Epidermal melanocyte (primary cell): ENCODE measurements around the gene GRXCR2.
"Not testable (repeated sequence)": the region's sequence is repeated elsewhere in the genome, so short reads cannot be mapped to it uniquely, and the experiment has no call there.

Source experiments
- DNase-seq: peaks from one replicate; pipeline ENCODE4 v3.0.0; 2011; ENCODE audit warnings: low spot score; ENCODE audit not compliant: insufficient read length

Gene GRXCR2, protein sequence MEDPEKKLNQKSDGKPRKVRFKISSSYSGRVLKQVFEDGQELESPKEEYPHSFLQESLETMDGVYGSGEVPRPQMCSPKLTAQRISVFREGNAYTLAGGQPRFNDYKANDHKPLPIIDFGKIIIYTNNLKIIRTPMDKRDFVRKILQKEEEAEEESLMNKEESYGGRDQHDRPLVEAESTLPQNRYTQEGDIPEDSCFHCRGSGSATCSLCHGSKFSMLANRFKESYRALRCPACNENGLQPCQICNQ

DNA sequence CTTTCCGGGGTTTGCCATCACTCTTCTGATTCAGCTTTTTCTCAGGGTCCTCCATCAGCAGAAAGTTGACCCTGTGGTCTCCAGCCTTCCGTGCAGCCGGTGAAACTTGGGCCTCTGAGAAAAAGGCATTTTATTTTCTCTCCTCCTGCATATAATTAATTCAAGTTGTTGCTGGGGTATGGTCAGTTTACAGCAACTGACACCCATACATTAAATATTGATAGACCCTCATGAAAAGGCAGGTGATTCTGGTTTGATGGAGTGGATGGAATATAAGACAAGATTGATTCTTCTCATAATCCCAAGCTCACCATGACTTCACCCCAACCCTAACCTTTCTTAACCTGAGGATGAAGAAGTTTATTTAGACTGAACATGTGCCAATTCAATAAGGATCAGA lies at the start of gene GRXCR2:
TSS of gene GRXCR2 (minus strand) at position 101 of the 400 bp plus-strand sequence. CDS start at position 55, 46 bp downstream.
- DNase-seq = no peak

DNA sequence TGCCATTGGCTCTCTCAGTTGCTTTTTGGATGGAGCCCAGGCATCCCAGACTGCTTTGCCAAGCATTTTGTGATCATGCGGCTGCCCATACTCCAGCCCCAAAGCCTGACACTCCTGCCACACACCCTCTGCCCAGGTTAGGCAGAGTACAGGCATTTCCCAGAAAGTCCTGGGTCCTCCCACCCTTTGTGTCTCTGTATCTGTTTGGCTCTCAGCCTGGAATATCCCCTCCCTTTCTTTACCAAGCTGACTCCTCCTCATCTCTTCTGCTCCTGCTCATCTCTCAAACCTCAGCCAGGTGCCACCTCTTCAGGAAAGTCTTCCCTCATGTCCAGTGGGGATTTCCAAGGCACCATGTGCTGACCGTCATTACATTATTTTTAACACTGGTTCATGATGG lies 49.2 kb upstream of the GRXCR2 start:
- DNase-seq = no peak

DNA sequence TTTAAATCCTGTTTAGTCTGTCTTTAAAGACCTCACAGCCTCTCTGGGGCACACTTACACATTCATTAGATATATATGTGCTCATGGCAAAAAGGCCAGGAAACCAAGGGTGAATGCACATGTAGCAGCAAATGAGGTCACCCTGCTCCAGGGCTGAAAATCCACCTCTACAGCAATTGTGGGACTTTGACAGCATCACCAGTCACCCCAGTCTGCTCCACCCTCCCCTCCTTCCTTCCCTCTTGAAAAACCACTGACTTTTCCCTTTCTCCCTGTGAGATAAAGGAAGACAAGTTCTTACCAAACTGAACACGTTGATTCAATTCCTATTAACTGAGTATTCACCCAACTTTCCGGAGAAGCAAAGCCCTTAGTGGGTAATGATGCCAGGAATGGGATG lies 48.4 kb upstream of the GRXCR2 start:
- DNase-seq = no peak

- DNase-seq = no peak
Observed at GRCh38 chr5:145920542-145921210, 47.9 kb upstream of the GRXCR2 start.

DNA sequence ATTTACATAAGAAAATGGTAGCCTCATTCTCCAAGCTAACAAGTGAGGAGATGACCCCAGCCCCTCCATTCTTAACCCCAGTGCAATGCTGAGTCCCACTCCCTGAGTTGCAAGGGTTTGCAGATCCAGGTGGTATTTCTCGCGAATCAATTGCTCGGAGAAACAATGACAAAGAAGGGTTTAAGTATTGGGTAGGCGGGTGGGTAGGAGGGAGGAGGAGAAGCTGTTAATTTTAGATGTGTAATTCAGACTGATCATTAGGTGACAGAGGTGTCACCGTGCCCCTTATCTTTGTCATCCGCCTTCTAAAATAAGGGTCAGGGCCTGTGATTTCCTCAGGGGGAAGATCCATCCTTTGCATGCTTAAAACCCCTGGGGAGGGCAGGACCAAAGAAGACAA lies 46.6 kb upstream of the GRXCR2 start:
- DNase-seq = no peak

DNA sequence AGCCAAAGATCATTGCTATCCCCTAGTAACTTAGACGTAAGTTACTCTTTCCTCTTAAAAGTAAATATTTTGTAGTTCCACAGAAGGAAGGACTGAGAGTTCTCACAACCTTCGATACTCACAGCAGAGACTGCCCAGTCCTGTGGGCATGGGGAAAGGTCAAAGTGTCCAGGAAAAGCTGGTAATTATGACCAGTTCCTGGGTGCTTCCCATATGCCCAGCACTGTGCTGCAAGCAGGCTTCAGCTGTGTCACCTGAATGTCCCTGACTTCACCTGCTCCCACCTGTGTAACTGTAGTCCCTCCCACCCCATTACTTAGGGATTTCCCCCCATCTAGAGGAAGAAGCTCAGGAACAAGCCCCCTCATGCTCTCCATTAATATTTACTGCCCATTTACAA lies 45.6 kb upstream of the GRXCR2 start:
- no peak for DNase-seq

GRCh38 chr5:145917288-145917687 lies 44.5 kb upstream of the GRXCR2 start:
- DNase-seq = no peak

GRCh38 chr5:145915970-145916638 lies 43.3 kb upstream of the GRXCR2 start:
- DNase-seq = no peak

- DNase-seq = no peak
Observed at GRCh38 chr5:145913701-145914100, 40.9 kb upstream of the GRXCR2 start.

DNA sequence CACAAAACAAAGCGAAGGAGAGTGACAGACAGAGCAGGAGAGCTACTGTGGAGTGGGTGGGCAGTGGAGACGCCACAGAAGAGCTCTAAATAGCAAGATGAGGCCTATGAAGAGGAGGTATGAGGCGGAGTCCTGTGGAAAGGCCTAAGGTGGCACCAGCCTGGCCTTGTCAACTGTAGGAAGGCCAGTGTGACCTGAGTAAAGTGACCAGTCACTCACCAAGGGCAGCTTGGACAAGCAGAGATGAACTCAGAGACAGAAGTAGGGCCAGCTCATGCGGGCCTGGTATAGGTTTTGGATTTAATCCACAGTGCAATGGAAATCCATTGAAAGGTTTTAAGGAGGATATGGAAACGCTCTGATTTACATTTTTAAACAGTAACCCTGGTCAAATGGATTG lies 39.8 kb upstream of the GRXCR2 start:
- no peak for DNase-seq

DNA sequence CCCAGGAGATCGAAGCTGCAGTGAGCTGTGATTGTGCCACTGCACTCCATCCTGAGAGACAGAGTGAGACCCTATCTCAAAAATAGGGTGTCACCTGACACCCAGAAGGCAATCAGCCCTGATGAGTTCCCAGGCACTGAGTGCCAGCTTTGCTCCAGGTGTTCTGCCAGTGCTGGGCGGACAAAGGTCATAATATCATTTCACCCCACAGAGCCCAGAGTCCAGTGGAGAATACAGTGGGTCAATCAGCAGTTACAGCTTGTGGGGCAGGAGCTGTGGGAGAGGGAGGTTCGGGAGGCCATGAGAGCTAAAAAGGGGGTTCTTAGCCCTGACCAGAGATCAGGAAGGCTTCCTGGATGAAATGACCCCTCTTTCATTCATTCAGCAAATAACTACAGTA lies 39.2 kb upstream of the GRXCR2 start:
- no peak for DNase-seq

- DNase-seq = no peak
Observed at GRCh38 chr5:145911164-145911563, 38.4 kb upstream of the GRXCR2 start.

- no peak for DNase-seq
Observed at GRCh38 chr5:145908206-145908960, 35.6 kb upstream of the GRXCR2 start.

DNA sequence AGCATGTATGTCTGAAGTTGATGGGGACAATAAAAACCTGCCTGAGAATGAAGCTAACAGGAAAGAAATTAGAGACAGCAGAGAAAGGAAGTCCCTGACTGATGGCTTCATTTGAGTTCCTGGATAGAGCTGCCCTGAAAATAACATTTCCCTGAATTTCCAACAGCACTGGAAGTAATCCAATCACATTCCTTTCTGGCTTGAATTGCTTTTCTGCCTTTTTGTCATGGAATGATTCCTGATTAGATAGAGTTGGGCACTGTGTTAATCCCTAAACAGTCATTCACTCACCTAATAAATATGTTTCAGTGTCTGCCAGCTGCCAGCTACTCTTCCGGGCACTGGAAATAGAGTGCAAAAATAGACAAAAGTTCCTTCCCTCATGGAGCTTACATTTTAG lies 33.6 kb upstream of the GRXCR2 start:
- no peak for DNase-seq

- DNase-seq = no peak
Observed at GRCh38 chr5:145904743-145905142, 31.9 kb upstream of the GRXCR2 start.

GRCh38 chr5:145903867-145904266 lies 31.1 kb upstream of the GRXCR2 start:
- no peak for DNase-seq

- no peak for DNase-seq
Observed at GRCh38 chr5:145903113-145903512, 30.3 kb upstream of the GRXCR2 start.

DNA sequence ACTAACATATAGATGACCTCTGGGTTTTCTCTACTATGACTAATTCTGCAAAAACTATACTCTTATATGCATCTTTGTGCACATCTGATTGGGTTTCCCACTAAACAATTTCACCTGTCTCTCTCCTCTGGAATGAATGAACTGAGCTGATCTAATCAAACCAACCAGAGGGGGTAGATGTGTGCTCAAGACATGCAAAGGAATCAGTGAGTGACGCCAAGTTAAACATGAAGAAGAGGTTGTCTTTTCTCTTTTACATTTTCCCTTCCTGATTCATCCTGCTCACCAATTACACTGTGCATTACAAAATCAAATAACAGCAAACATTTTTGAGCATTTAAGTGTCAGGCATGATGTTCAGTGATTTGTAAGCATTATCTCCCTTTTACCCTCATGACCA lies 29.6 kb upstream of the GRXCR2 start:
- no peak for DNase-seq

GRCh38 chr5:145898171-145898570 lies 25.4 kb upstream of the GRXCR2 start:
- no peak for DNase-seq

DNA sequence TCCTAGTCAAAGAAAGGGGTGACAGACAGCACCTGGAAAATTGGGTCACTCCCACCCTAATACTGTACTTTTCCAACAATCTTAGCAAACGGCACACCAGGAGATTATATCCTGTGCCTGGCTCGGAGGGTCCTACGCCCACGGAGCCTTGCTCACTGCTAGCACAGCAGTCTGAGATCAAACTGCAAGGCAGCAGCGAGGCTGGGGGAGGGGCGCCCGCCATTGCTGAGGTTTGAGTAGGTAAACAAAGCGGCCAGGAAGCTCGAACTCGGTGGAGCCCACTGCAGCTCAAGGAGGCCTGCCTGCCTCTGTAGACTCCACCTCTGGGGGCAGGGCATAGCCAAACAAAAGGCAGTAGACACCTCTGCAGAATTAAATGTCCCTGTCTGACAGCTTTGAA lies 18.6 kb upstream of the GRXCR2 start:
- not testable (repeated sequence) for DNase-seq

- no peak for DNase-seq
Observed at GRCh38 chr5:145889611-145890010, 16.8 kb upstream of the GRXCR2 start.

DNA sequence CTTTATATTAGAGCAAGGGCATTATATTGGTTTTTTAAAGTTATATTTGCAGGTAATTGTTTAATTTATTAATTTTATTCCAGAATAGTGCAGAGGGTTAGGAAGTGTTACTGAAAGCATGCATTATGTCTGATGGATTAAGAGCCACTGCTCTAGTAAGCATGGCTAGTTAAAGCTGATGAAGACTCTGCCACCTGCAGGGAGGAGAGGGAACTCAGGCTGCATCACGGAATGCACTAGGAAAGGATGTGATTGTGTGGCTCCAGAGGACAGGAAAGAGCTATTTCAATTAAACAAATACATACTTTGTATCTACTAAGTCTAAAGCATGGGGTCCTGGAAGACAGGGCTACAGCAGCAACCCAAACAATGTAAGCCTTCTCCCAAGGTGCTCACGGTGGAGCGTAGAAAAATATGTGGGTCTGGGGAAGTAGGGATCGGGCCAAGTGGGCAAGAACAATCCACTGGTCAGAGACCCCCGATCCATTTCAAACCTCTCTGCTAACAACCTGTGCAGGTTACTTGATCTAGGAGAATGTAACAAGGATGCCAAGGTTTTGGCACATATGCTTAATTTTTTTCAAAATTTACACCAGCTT lies 15.3 kb upstream of the GRXCR2 start:
- no peak for DNase-seq
